H1 (cell line): ENCODE measurements around the gene GDF15. TPM values are rescaled to one million over a fixed set of nuclear protein-coding genes. Genes with fewer than 3 reads are reported as not detected.

ENCODE experiments used
- CTCF ChIA-PET: fragments of 300-600 bp; sonication (Branson Sonifier 250); formaldehyde crosslinking; loops from one replicate; lab custom pipeline; 2021; ENCODE audit not compliant: partially characterized antibody; lab: Charles Lee
- POLR2A ChIA-PET: fragments of 300-600 bp; sonication (Branson Sonifier 250); formaldehyde crosslinking; loops from one replicate; lab custom pipeline; 2021; ENCODE audit warnings: inconsistent platforms; ENCODE audit not compliant: partially characterized antibody; lab: Charles Lee
- DNase-seq, 2 experiments: peaks; one replicate each; pipeline versions ENCODE4 v3.0.0 to v3.0.0-alpha.2; 2010 to 2022; ENCODE audit warnings: low spot score in 2 of 2, low read depth in 1 of 2, mixed read lengths in 1 of 2
- FAIRE-seq: peaks from 2 replicates; lab custom pipeline; 2011; peaks lifted over from hg19 to GRCh38; lab: Jason Lieb, UNC
- H2AFZ ChIP-seq: 2 replicates; pipeline ENCODE4 v1.8.1; 2012; ENCODE audit warnings: low read length, inconsistent platforms
- H2AK5ac ChIP-seq: 2 replicates; pipeline ENCODE4 v1.6.1; 2013; ENCODE audit warnings: low read depth, low read length
- H2BK120ac ChIP-seq: replicated peaks from 2 replicates; pipeline ENCODE3; 2013; ENCODE audit warnings: low read depth, low read length, inconsistent platforms
- H2BK12ac ChIP-seq: 2 replicates; pipeline ENCODE4 v1.6.1; 2013; ENCODE audit warnings: low read depth, low read length
- H2BK15ac ChIP-seq: 2 replicates; pipeline ENCODE4 v1.6.1; 2013; ENCODE audit warnings: low read length
- H2BK20ac ChIP-seq: 2 replicates; pipeline ENCODE4 v1.6.1; 2013; ENCODE audit warnings: low read length
- H2BK5ac ChIP-seq: 2 replicates; pipeline ENCODE4 v1.6.1; 2013; ENCODE audit warnings: low read depth, low read length
- H3K14ac ChIP-seq: 2 replicates; pipeline ENCODE4 v1.6.1; 2013; ENCODE audit warnings: inconsistent platforms; ENCODE audit not compliant: insufficient read length
- H3K18ac ChIP-seq: 2 replicates; pipeline ENCODE4 v1.6.1; 2013; ENCODE audit warnings: low read length; ENCODE audit errors: extremely low read depth
- H3K23ac ChIP-seq: 2 replicates; pipeline ENCODE4 v1.6.1; 2013; ENCODE audit warnings: inconsistent platforms; ENCODE audit not compliant: insufficient read length
- H3K23me2 ChIP-seq: 2 replicates; pipeline ENCODE4 v1.6.1; 2013; ENCODE audit warnings: low read depth, low read length
- H3K27ac ChIP-seq: 2 replicates; pipeline ENCODE4 v1.6.1; 2011; ENCODE audit warnings: low read depth, low read length, inconsistent platforms
- H3K27me3 ChIP-seq, 4 experiments: replicated peaks in 1 of 4; 1 replicate in 1 of 4; 2 replicates in 3 of 4; pipeline versions ENCODE4 v1.6.1 to v1.8.1; 2011 to 2013; ENCODE audit warnings: low read length in 3 of 4, mild to moderate bottlenecking in 3 of 4, inconsistent platforms in 2 of 4, mixed read lengths in 2 of 4, moderate library complexity in 1 of 4; ENCODE audit not compliant: control insufficient read depth in 3 of 4, insufficient read depth in 3 of 4; ENCODE audit errors: extremely low read depth in 1 of 4
- H3K36me3 ChIP-seq, 4 experiments: 2 replicates each; pipeline versions ENCODE4 v1.6.1 to v1.8.1; 2011 to 2013; ENCODE audit warnings: mild to moderate bottlenecking in 4 of 4, low read length in 3 of 4, moderate library complexity in 2 of 4, control low read depth in 1 of 4, inconsistent platforms in 1 of 4; ENCODE audit not compliant: insufficient read depth in 4 of 4, control insufficient read depth in 2 of 4
- H3K4ac ChIP-seq: replicated peaks from 2 replicates; pipeline ENCODE3; 2013; ENCODE audit warnings: low read length, low read depth, mixed read lengths, inconsistent platforms; ENCODE audit not compliant: insufficient read length
- H3K4me1 ChIP-seq, 4 experiments: replicated peaks in 1 of 4; 1 replicate in 1 of 4; 2 replicates in 3 of 4; pipeline versions ENCODE4 v1.6.1 to v1.8.1; 2011 to 2013; ENCODE audit warnings: low read length in 3 of 4, inconsistent platforms in 2 of 4, mixed read lengths in 1 of 4; ENCODE audit not compliant: insufficient read depth in 4 of 4, control insufficient read depth in 3 of 4
- H3K4me2 ChIP-seq, 2 experiments: 2 replicates each; pipeline versions ENCODE4 v1.6.1 to v1.8.1; 2011 to 2013; ENCODE audit warnings: low read depth in 2 of 2, low read length in 2 of 2, control low read depth in 1 of 2, inconsistent platforms in 1 of 2, mild to moderate bottlenecking in 1 of 2; ENCODE audit not compliant: insufficient read depth in 1 of 2
- H3K4me3 ChIP-seq, 4 experiments: fragments of 200-600, 300-600 bp in 1 of 4; sonication (generic), shearing (Covaris generic), sonication (Bioruptor Twin) in 1 of 4; 2 replicates each; pipeline versions ENCODE4 v1.5.1 to v1.8.1; 2011 to 2016; ENCODE audit warnings: low read length in 4 of 4, low read depth in 3 of 4, control low read depth in 2 of 4, inconsistent platforms in 2 of 4, mild to moderate bottlenecking in 2 of 4, mixed read lengths in 1 of 4, moderate library complexity in 1 of 4; ENCODE audit not compliant: insufficient read depth in 2 of 4; ENCODE audit errors: extremely low read depth in 1 of 4
- H3K56ac ChIP-seq: replicated peaks from 2 replicates; pipeline ENCODE3; 2013; ENCODE audit warnings: low read depth, mild to moderate bottlenecking, mixed read lengths, low read length, inconsistent platforms; ENCODE audit not compliant: insufficient read length
- H3K79me1 ChIP-seq: 2 replicates; pipeline ENCODE4 v1.6.1; 2013; ENCODE audit warnings: low read depth, low read length, control low read depth
- H3K79me2 ChIP-seq, 2 experiments: 2 replicates each; pipeline versions ENCODE4 v1.6.1 to v1.8.1; 2012 to 2013; ENCODE audit warnings: low read length in 2 of 2, mild to moderate bottlenecking in 2 of 2, inconsistent platforms in 1 of 2; ENCODE audit not compliant: insufficient read depth in 2 of 2, control insufficient read depth in 1 of 2
- H3K9ac ChIP-seq, 4 experiments: replicated peaks in 1 of 4; 1 replicate in 1 of 4; 2 replicates in 3 of 4; pipeline versions ENCODE4 v1.6.1 to v1.8.1; 2011 to 2013; ENCODE audit warnings: low read depth in 3 of 4, low read length in 3 of 4, control low read depth in 2 of 4, mild to moderate bottlenecking in 2 of 4, moderate library complexity in 2 of 4, inconsistent platforms in 1 of 4; ENCODE audit errors: extremely low read depth in 1 of 4
- H3K9me3 ChIP-seq, 2 experiments: 2 replicates each; pipeline versions ENCODE4 v1.6.1 to v1.8.1; 2012 to 2013; ENCODE audit warnings: mild to moderate bottlenecking in 2 of 2, moderate library complexity in 2 of 2, control low read depth in 1 of 2, inconsistent platforms in 1 of 2, low read depth in 1 of 2, low read length in 1 of 2, mixed read lengths in 1 of 2; ENCODE audit not compliant: insufficient read depth in 2 of 2
- H4K20me1 ChIP-seq, 2 experiments: replicated peaks in 1 of 2; 2 replicates each; pipeline versions ENCODE3 to v1.8.1; 2011 to 2013; ENCODE audit warnings: inconsistent platforms in 2 of 2, low read length in 2 of 2, mild to moderate bottlenecking in 1 of 2; ENCODE audit not compliant: insufficient read depth in 2 of 2, control insufficient read depth in 1 of 2
- H4K5ac ChIP-seq: 2 replicates; pipeline ENCODE4 v1.6.1; 2013; ENCODE audit warnings: low read length, low read depth, mixed read lengths, inconsistent platforms; ENCODE audit not compliant: insufficient read length
- H4K8ac ChIP-seq: 2 replicates; pipeline ENCODE4 v1.8.0; 2013; ENCODE audit warnings: mild to moderate bottlenecking, moderate library complexity, low read length, inconsistent platforms; ENCODE audit not compliant: insufficient read depth; ENCODE audit errors: extremely low read depth
- H4K91ac ChIP-seq: replicated peaks from 2 replicates; pipeline ENCODE3; 2013; ENCODE audit warnings: low read length, mixed read lengths, inconsistent platforms; ENCODE audit not compliant: insufficient read length
- ZNF274 ChIP-seq: IDR thresholded peaks from 2 replicates; pipeline ENCODE4 v1.7.0; 2012; ENCODE audit warnings: low read length, borderline replicate concordance; ENCODE audit errors: extremely low read depth
- WGBS, 2 experiments: shearing (Covaris generic) in 1 of 2; methylation state at CpG; one replicate each; pipeline versions ENCODE4 v1.1.6 to v1.1.7; 2013 to 2015; ENCODE audit warnings: low lambda C conversion rate in 2 of 2, mixed read lengths in 2 of 2, inconsistent platforms in 1 of 2, low coverage in 1 of 2, missing lambda C conversion rate in 1 of 2; ENCODE audit not compliant: insufficient replicate concordance in 2 of 2, insufficient coverage in 1 of 2, insufficient read length in 1 of 2; ENCODE audit errors: extremely low coverage in 1 of 2, missing lambda C conversion rate in 1 of 2; 5-methylcytosine and 5-hydroxymethylcytosine counted together
- polyA plus RNA-seq, 7 experiments: library from polyadenylated mRNA; depleted of rRNA in 3 of 7; stranded (reverse) in 5 of 7; unstranded in 2 of 7; fragments of >200 nt in 5 of 7; fragments of 200-250 nt in 2 of 7; gene quantifications; 1 replicate in 5 of 7; 2 replicates in 1 of 7; 4 replicates in 1 of 7; pipeline versions ENCODE4 v1.2.1 to v1.2.3, GENCODE V29; 2011 to 2013; ENCODE audit warnings: missing spikeins in 2 of 7, mixed read lengths in 2 of 7
- total RNA-seq: library from RNA; stranded (reverse); fragmentation: NEBNext Ultra II Directional; extraction: Animal tissue kit (Norgen Biotek cat#: 25700); gene quantifications from 2 replicates; pipeline ENCODE4 v1.2.1, GENCODE V29; 2021
- TF ChIP-seq, protein P1 (sequence below), 3 experiments: IDR thresholded peaks; 1 replicate in 2 of 3; 2 replicates in 1 of 3; pipeline versions ENCODE4 v1.5.1 to v1.6.1; 2011; ENCODE audit warnings: low read length in 3 of 3, mild to moderate bottlenecking in 3 of 3, inconsistent platforms in 2 of 3, low read depth in 1 of 3, moderate library complexity in 1 of 3; ENCODE audit not compliant: insufficient read depth in 1 of 3; ENCODE audit errors: control extremely low read depth in 1 of 3

Gene GDF15
- total and polyA plus RNA-seq, 2 of the 8 experiments (the other 6 are each of a cell fraction or from before 2014, with no cell fraction given): 4.1 to 8.5 TPM

DNA sequence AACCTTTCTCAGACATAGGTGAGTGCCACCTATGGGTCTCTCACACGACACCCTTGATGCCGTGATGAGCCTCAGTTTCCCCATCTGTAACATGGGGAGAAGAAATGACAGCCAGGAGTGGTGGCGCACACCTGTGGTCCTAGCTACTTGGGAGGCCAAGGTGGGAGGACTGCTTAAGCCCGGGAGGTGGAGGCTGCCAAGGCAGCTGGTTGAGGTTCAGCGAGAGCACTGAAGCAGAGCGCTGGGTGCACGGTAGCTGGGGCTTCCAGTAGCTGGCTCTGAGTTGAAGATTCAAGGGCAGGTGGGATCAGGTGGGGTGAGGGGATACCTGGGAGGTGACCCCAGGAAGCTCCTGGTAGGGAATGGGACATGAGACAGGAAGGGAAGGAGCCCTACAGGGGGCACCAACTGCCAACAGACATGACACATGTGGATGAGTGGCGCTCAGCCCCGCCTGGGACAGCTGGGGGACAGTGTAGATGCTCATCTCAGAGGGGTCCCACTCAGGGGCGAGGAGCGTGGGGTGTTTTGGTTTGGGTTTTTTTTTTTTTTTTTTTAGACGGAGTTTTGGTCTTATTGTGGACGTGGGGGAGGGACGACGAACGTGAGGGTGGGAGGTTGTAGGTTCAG lies 26.8 kb downstream of the GDF15 start:
- TF ChIP-seq, protein P1, sequence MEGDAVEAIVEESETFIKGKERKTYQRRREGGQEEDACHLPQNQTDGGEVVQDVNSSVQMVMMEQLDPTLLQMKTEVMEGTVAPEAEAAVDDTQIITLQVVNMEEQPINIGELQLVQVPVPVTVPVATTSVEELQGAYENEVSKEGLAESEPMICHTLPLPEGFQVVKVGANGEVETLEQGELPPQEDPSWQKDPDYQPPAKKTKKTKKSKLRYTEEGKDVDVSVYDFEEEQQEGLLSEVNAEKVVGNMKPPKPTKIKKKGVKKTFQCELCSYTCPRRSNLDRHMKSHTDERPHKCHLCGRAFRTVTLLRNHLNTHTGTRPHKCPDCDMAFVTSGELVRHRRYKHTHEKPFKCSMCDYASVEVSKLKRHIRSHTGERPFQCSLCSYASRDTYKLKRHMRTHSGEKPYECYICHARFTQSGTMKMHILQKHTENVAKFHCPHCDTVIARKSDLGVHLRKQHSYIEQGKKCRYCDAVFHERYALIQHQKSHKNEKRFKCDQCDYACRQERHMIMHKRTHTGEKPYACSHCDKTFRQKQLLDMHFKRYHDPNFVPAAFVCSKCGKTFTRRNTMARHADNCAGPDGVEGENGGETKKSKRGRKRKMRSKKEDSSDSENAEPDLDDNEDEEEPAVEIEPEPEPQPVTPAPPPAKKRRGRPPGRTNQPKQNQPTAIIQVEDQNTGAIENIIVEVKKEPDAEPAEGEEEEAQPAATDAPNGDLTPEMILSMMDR (IDR thresholded peaks at IDR 0.05; ENCODE audit: control extremely low read depth in 1 of 3, insufficient read depth in 1 of 3, low read depth in 1 of 3, low read length in 3 of 3): peak in 1 of 3 experiments; percentile 11; a peak in 1 of 4 replicates
- TF ChIP-seq ZNF274: no peak
- Histone ChIP-seq H3K4me3 (no peak overlapping the region), H3K79me2 (no peaks in the 10 kb centered on the region), H3K14ac (no peak overlapping the region), H4K20me1 (no peaks in the 10 kb centered on the region), H4K5ac (no peak overlapping the region), H3K23ac (no peak overlapping the region), H3K4me1 (peaks cover 0 to 9% (median 6%) of the 10 kb centered on the region in 4 experiments; a peak in 4 of 7 replicates), H3K9ac (no peak overlapping the region), H3K56ac (no peak overlapping the region), H3K18ac (no peak overlapping the region), H2BK120ac (no peak overlapping the region), H2BK5ac (no peak overlapping the region), H3K27ac (no peak overlapping the region), H3K27me3 (peaks cover 0 to 4% (median 2%) of the 10 kb centered on the region in 4 experiments; a peak in 5 of 7 replicates), H4K8ac (no peak overlapping the region), H2BK12ac (no peak overlapping the region), H2BK20ac (no peak overlapping the region), H3K9me3 (no peaks in the 10 kb centered on the region), H2AK5ac (no peak overlapping the region), H3K4ac (no peak overlapping the region), H3K36me3 (no peaks in the 10 kb centered on the region), H3K79me1 (no peaks in the 10 kb centered on the region), H4K91ac (no peak overlapping the region), H3K23me2 (peaks cover 9% of the 10 kb centered on the region; the same call in 1 of the 2 replicates), H2BK15ac (no peak overlapping the region), H3K4me2 (no peak overlapping the region), H2AFZ (no peak overlapping the region)
- DNase-seq (no peak), FAIRE-seq (no peak)
- ChIA-PET CTCF (interaction anchor here (0.5 to 11.0 kb wide), 26 partner anchors 9 to 417 kb away, joined by 3 to 177 read pairs (median 7); partner anchors contain the start of genes GDF15, IQCN, LRRC25 and PGPEP1), POLR2A (interaction anchor here (0.8 to 1.8 kb wide), 6 partner anchors 24 to 131 kb away, joined by 3 to 11 read pairs (median 3); partner anchors contain the start of gene JUND)
- 89% methylated on average over 16 of the region's 16 CpGs; no CpG with 5 or more reads in 1 of the 2 experiments for WGBS, 2 experiments
